HepG2 (cell line): ENCODE measurements around the gene PRR36. TPM values are rescaled to one million over a fixed set of nuclear protein-coding genes. Genes with fewer than 3 reads are reported as not detected.

ENCODE experiments used
- IKZF1 ChIP-seq: fragments of 450-650 bp; IDR thresholded peaks from 2 replicates; pipeline ENCODE4 v1.7.1; 2016
- JUNB ChIP-seq: sonication (generic); formaldehyde crosslinking; IDR thresholded peaks from 2 replicates; pipeline ENCODE4 v1.8.0; 2022; ENCODE audit warnings: missing genetic modification reagents, mild to moderate bottlenecking, borderline replicate concordance
- LRRFIP1 ChIP-seq: sonication (generic); formaldehyde crosslinking; conservative IDR thresholded peaks from 2 replicates; pipeline ENCODE4 v1.4.0; 2020; ENCODE audit warnings: missing genetic modification reagents
- PAX8 ChIP-seq: sonication (generic); formaldehyde crosslinking; IDR thresholded peaks from 2 replicates; pipeline ENCODE4 v1.8.0; 2022; ENCODE audit warnings: mild to moderate bottlenecking, missing genetic modification reagents, borderline replicate concordance
- PLSCR1 ChIP-seq: sonication (generic); formaldehyde crosslinking; IDR thresholded peaks from 2 replicates; pipeline ENCODE4 v1.5.0; 2020; ENCODE audit warnings: missing genetic modification reagents, mild to moderate bottlenecking, borderline replicate concordance
- POGK ChIP-seq: sonication (generic); formaldehyde crosslinking; conservative IDR thresholded peaks from 2 replicates; pipeline ENCODE4 v1.8.0; 2022; ENCODE audit warnings: mild to moderate bottlenecking, moderate library complexity, missing genetic modification reagents
- POLR2G ChIP-seq: fragments of 200-400 bp; formaldehyde crosslinking; IDR thresholded peaks from 2 replicates; pipeline ENCODE4 v1.6.1; 2018; ENCODE audit warnings: mild to moderate bottlenecking, low read depth, low read length, moderate library complexity
- ZFP62 ChIP-seq: sonication (generic); formaldehyde crosslinking; IDR thresholded peaks from 2 replicates; pipeline ENCODE4 v1.4.0; 2020; ENCODE audit warnings: missing genetic modification reagents
- ZNF253 ChIP-seq: sonication (generic); formaldehyde crosslinking; IDR thresholded peaks from 2 replicates; pipeline ENCODE4 v1.8.0; 2022; ENCODE audit warnings: mild to moderate bottlenecking, missing genetic modification reagents, borderline replicate concordance
- ZNF280D ChIP-seq: sonication (generic); formaldehyde crosslinking; IDR thresholded peaks from 2 replicates; pipeline ENCODE4 v1.5.1; 2020; ENCODE audit warnings: mild to moderate bottlenecking, missing genetic modification reagents
- ZNF629 ChIP-seq: sonication (generic); formaldehyde crosslinking; conservative IDR thresholded peaks from 2 replicates; pipeline ENCODE4 v1.5.0; 2020; ENCODE audit warnings: missing genetic modification reagents
- polyA plus RNA-seq, 8 experiments: library from polyadenylated mRNA; depleted of rRNA in 3 of 8; stranded (reverse) in 7 of 8; unstranded in 1 of 8; fragments of >200 nt; fragmentation: Illumina TruSeq in 4 of 8; extraction: Trizol in 4 of 8; gene quantifications; 2 replicates each; pipeline versions ENCODE4 v1.2.1 to v1.2.3, GENCODE V29; 2011 to 2016; ENCODE audit warnings: low read depth in 4 of 8, missing spikeins in 1 of 8, mixed read lengths in 1 of 8; ENCODE audit not compliant: insufficient read depth in 1 of 8
- total RNA-seq, 5 experiments: library from RNA; depleted of rRNA; stranded (reverse); fragments of >200 nt; fragmentation: Illumina TruSeq; extraction: Trizol; gene quantifications; 2 replicates each; pipeline ENCODE4 v1.2.3, GENCODE V29; 2016; ENCODE audit warnings: low read depth in 1 of 5
- TF ChIP-seq, protein P1 (sequence below): sonication (generic); formaldehyde crosslinking; IDR thresholded peaks from 2 replicates; pipeline ENCODE4 v1.4.0; 2020; ENCODE audit warnings: missing genetic modification reagents, borderline replicate concordance
- TF ChIP-seq, protein P2 (sequence below): sonication (generic); formaldehyde crosslinking; IDR thresholded peaks from 2 replicates; pipeline ENCODE4 v1.4.0; 2020; ENCODE audit warnings: mild to moderate bottlenecking, low read depth, missing genetic modification reagents

The PRR36 gene
- total and polyA plus RNA-seq, 2 of the 13 experiments (the other 11 are each of a cell fraction or from before 2014, with no cell fraction given): 0.07 to 0.17 TPM

- TF ChIP-seq PAX8 (no peak; the same call in 1 of the 2 replicates), PLSCR1 (CRISPR knock-in tag) (no peak), POGK (CRISPR knock-in tag) (peak; percentile 87; the same call in 1 of the 2 replicates), ZNF629 (CRISPR knock-in tag) (no peak; the same call in none of the 2 replicates), IKZF1 (no peak), ZFP62 (CRISPR knock-in tag) (no peak), ZNF253 (CRISPR knock-in tag) (no peak), ZNF280D (CRISPR knock-in tag) (0 out of 2 replicates have a peak, but pooled peaks have one; percentile 21), LRRFIP1 (0 out of 2 replicates have a peak, but pooled peaks have one; percentile 62), POLR2G (no peak), JUNB (CRISPR knock-in tag) (no peak)
- TF ChIP-seq, protein P1, sequence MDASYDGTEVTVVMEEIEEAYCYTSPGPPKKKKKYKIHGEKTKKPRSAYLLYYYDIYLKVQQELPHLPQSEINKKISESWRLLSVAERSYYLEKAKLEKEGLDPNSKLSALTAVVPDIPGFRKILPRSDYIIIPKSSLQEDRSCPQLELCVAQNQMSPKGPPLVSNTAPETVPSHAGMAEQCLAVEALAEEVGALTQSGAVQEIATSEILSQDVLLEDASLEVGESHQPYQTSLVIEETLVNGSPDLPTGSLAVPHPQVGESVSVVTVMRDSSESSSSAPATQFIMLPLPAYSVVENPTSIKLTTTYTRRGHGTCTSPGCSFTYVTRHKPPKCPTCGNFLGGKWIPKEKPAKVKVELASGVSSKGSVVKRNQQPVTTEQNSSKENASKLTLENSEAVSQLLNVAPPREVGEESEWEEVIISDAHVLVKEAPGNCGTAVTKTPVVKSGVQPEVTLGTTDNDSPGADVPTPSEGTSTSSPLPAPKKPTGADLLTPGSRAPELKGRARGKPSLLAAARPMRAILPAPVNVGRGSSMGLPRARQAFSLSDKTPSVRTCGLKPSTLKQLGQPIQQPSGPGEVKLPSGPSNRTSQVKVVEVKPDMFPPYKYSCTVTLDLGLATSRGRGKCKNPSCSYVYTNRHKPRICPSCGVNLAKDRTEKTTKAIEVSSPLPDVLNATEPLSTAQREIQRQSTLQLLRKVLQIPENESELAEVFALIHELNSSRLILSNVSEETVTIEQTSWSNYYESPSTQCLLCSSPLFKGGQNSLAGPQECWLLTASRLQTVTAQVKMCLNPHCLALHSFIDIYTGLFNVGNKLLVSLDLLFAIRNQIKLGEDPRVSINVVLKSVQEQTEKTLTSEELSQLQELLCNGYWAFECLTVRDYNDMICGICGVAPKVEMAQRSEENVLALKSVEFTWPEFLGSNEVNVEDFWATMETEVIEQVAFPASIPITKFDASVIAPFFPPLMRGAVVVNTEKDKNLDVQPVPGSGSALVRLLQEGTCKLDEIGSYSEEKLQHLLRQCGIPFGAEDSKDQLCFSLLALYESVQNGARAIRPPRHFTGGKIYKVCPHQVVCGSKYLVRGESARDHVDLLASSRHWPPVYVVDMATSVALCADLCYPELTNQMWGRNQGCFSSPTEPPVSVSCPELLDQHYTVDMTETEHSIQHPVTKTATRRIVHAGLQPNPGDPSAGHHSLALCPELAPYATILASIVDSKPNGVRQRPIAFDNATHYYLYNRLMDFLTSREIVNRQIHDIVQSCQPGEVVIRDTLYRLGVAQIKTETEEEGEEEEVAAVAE (CRISPR knock-in tag): peak; percentile 83
- TF ChIP-seq, protein P2, sequence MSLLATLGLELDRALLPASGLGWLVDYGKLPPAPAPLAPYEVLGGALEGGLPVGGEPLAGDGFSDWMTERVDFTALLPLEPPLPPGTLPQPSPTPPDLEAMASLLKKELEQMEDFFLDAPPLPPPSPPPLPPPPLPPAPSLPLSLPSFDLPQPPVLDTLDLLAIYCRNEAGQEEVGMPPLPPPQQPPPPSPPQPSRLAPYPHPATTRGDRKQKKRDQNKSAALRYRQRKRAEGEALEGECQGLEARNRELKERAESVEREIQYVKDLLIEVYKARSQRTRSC (CRISPR knock-in tag): 0 out of 2 replicates have a peak, but pooled peaks have one; percentile 54
Measured at GRCh38 chr19:7852851-7853769, 21.1 kb downstream of the PRR36 start (continued).
